Calu3 (cell line): Measurements from ENCODE around the gene CES1. TPM values are rescaled to one million over a fixed set of nuclear protein-coding genes. Genes with fewer than 3 reads are reported as not detected.
A peak's percentile ranks its signal among the peaks of the same experiment; 100 is the strongest.
"Not testable (repeated sequence)": the region's sequence is repeated elsewhere in the genome, so short reads cannot be mapped to it uniquely, and the experiment has no call there.

Experiments used
- BruUV-seq: library from RNA; stranded (reverse); fragments of 400-500 nt; replicated peaks from 2 replicates; lab custom pipeline; 2021; lab: Mats Ljungman, UMichigan
- CTCF ChIA-PET: fragments of 300-600 bp; sonication (Branson Sonifier 250); formaldehyde crosslinking; loops from one replicate; lab custom pipeline; 2022; ENCODE audit warnings: antibody characterized with exemption; lab: Charles Lee
- DNase-seq: peaks from one replicate; pipeline ENCODE4 v3.0.0; 2022
- H3K27ac Mint-ChIP-seq: one replicate; pipeline ENCODE4 v1.8.0; 2022; ENCODE audit warnings: mixed read lengths; ENCODE audit not compliant: unreplicated experiment
- H3K27me3 Mint-ChIP-seq: one replicate; pipeline ENCODE4 v1.8.0; 2022; ENCODE audit warnings: mixed read lengths; ENCODE audit not compliant: unreplicated experiment
- H3K36me3 Mint-ChIP-seq: one replicate; pipeline ENCODE4 v1.8.0; 2022; ENCODE audit warnings: mild to moderate bottlenecking, moderate library complexity, mixed read lengths; ENCODE audit not compliant: insufficient read depth, unreplicated experiment
- H3K4me1 Mint-ChIP-seq: one replicate; pipeline ENCODE4 v1.8.0; 2022; ENCODE audit warnings: mild to moderate bottlenecking, low read depth, mixed read lengths; ENCODE audit not compliant: unreplicated experiment
- H3K4me3 Mint-ChIP-seq: one replicate; pipeline ENCODE4 v1.8.0; 2022; ENCODE audit warnings: mild to moderate bottlenecking, low read depth, moderate library complexity, mixed read lengths; ENCODE audit not compliant: unreplicated experiment
- H3K9me3 Mint-ChIP-seq: one replicate; pipeline ENCODE4 v1.8.0; 2022; ENCODE audit warnings: low read depth, mixed read lengths; ENCODE audit not compliant: unreplicated experiment
- CTCF ChIP-seq: fragments of 200-600 bp; IDR thresholded peaks from one replicate; pipeline ENCODE4 v1.8.0; 2022; ENCODE audit warnings: antibody characterized with exemption; ENCODE audit not compliant: unreplicated experiment
- intact Hi-C: fragments of 100-400 bp; cut with micrococcal nuclease; formaldehyde crosslinking; loops from one replicate; pipeline ENCODE4 v1.10.0; 2022; ENCODE audit not compliant: unreplicated experiment
- total RNA-seq: library from RNA; stranded (reverse); gene quantifications from 2 replicates; pipeline ENCODE4 v1.2.3, GENCODE V29; 2022

The CES1 gene
- total RNA-seq, 1 experiment from 2014 or later, result 0.78 TPM

GRCh38 chr16:55765161-55765560 lies 67.7 kb downstream of the CES1 start:
- CTCF ChIA-PET, result no interaction called here
- intact Hi-C loops, result no loop called here
- Mint-ChIP-seq H3K4me3 (no peak overlapping the region), H3K27me3 (peaks cover 24% of the 10 kb centered on the region), H3K36me3 (no peaks in the 10 kb centered on the region), H3K27ac (no peak overlapping the region), H3K4me1 (no peaks in the 10 kb centered on the region), H3K9me3 (no peaks in the 10 kb centered on the region)
- TF ChIP-seq CTCF, result no peak
- DNase-seq, result no peak
- no TSS peak for BruUV-seq

GRCh38 chr16:55760310-55761001 lies 72.4 kb downstream of the CES1 start:
- no TSS peak for BruUV-seq
- Mint-ChIP-seq H3K27ac (no peak overlapping the region), H3K4me1 (no peaks in the 10 kb centered on the region), H3K36me3 (no peaks in the 10 kb centered on the region), H3K27me3 (peaks cover 48% of the 10 kb centered on the region), H3K4me3 (peak overlapping the region; percentile 0), H3K9me3 (peaks cover 4% of the 10 kb centered on the region)
- DNase-seq, result no peak
- TF ChIP-seq CTCF, result no peak
- intact Hi-C loops, result no loop called here
- CTCF ChIA-PET, result no interaction called here

GRCh38 chr16:55759965-55760309 lies 73.0 kb downstream of the CES1 start:
- H3K4me1 Mint-ChIP-seq, DNase-seq, H3K36me3 Mint-ChIP-seq, CTCF ChIA-PET, H3K27ac Mint-ChIP-seq, H3K9me3 Mint-ChIP-seq, intact Hi-C loops, BruUV-seq: not testable (repeated sequence)
- peak overlapping the region; percentile 0 for H3K4me3 Mint-ChIP-seq
- H3K27me3 Mint-ChIP-seq, result peaks cover 48% of the 10 kb centered on the region

- H3K27ac Mint-ChIP-seq, intact Hi-C loops, DNase-seq, H3K36me3 Mint-ChIP-seq, BruUV-seq, H3K4me1 Mint-ChIP-seq, CTCF ChIA-PET, H3K4me3 Mint-ChIP-seq: not testable (repeated sequence)
- H3K9me3 Mint-ChIP-seq, result peaks cover 14% of the 10 kb centered on the region
- peaks cover 46% of the 10 kb centered on the region for H3K27me3 Mint-ChIP-seq
These were observed 75.0 kb downstream of the CES1 start for GRCh38 chr16:55757595-55758527.

DNA sequence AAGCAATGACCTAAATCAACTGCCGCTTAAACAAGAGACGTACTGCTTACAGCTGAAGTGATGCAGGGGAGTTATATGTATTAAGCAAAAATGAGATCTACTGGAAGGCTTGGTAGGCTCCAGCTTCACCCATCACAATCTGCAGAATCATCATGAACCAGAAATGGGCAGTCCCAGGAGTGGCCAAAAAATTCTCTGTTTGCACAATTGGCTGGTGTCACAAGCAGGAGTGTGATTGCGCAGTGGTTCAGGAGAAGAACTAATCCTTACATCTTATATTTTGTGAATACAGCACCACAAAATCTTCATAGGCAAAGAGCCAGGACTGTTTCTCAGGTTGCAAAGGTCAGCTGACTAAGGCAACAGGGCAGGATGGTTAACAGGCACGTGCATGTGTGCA lies 75.9 kb downstream of the CES1 start:
- H3K27me3 Mint-ChIP-seq, result peaks cover 37% of the 10 kb centered on the region
- no peak for DNase-seq
- intact Hi-C loops, result no loop called here
- CTCF ChIA-PET, result no interaction called here
- peaks cover 18% of the 10 kb centered on the region for H3K9me3 Mint-ChIP-seq
- TF ChIP-seq CTCF, result no peak
- no peak overlapping the region for H3K27ac Mint-ChIP-seq
- H3K4me3 Mint-ChIP-seq, result no peak overlapping the region
- H3K4me1 Mint-ChIP-seq, result peaks cover 11% of the 10 kb centered on the region
- peaks cover 13% of the 10 kb centered on the region for H3K36me3 Mint-ChIP-seq
- BruUV-seq, result no TSS peak
